Measurements from ENCODE around the gene KIF1C.

- no peak for TF ChIP-seq POLR2AphosphoS5 (IDR thresholded peaks at IDR 0.05)
- TF ChIP-seq CTCF (IDR thresholded peaks at IDR 0.05) = no peak
- no peak for TF ChIP-seq EP300 (IDR thresholded peaks at IDR 0.05)
- no peak for TF ChIP-seq POLR2A (IDR thresholded peaks at IDR 0.05; ENCODE audit: low read depth)
Measured at GRCh38 chr17:5027916-5028315, 30.2 kb downstream of the KIF1C start.
